Duodenal mucosa (tissue), 2 donors: ENCODE measurements around the gene NFX1.
A peak's percentile ranks its signal among the peaks of the same experiment; 100 is the strongest.
"Not testable (repeated sequence)": the region's sequence is repeated elsewhere in the genome, so short reads cannot be mapped to it uniquely, and the experiment has no call there.

Experiments used
- H3K27ac ChIP-seq: one replicate; pipeline ENCODE4 v1.7.0; 2013; ENCODE audit warnings: low read depth, low read length
- H3K27me3 ChIP-seq, 2 donors: one replicate each; pipeline ENCODE4 v1.7.0; 2013; ENCODE audit warnings: low read length in 2 of 2, control low read depth in 1 of 2; ENCODE audit not compliant: insufficient read depth in 2 of 2, control insufficient read depth in 1 of 2
- H3K36me3 ChIP-seq, 2 donors: one replicate each; pipeline ENCODE4 v1.7.0; 2013; ENCODE audit warnings: low read length in 2 of 2, control low read depth in 1 of 2; ENCODE audit not compliant: insufficient read depth in 2 of 2, control insufficient read depth in 1 of 2
- H3K4me1 ChIP-seq, 2 donors: one replicate each; pipeline ENCODE4 v1.7.0; 2013; ENCODE audit warnings: low read length in 2 of 2, control low read depth in 1 of 2; ENCODE audit not compliant: insufficient read depth in 2 of 2, control insufficient read depth in 1 of 2
- H3K4me3 ChIP-seq, 2 donors: one replicate each; pipeline ENCODE4 v1.7.0; 2013; ENCODE audit warnings: low read length in 2 of 2, low read depth in 1 of 2
- H3K9ac ChIP-seq, 2 donors: one replicate each; pipeline ENCODE4 v1.7.0; 2013; ENCODE audit warnings: low read length in 2 of 2, low read depth in 1 of 2
- H3K9me3 ChIP-seq, 2 donors: one replicate each; pipeline ENCODE4 v1.7.0; 2013; ENCODE audit warnings: low read length in 2 of 2, control low read depth in 1 of 2; ENCODE audit not compliant: control insufficient read depth in 1 of 2

NFX1 gene

DNA sequence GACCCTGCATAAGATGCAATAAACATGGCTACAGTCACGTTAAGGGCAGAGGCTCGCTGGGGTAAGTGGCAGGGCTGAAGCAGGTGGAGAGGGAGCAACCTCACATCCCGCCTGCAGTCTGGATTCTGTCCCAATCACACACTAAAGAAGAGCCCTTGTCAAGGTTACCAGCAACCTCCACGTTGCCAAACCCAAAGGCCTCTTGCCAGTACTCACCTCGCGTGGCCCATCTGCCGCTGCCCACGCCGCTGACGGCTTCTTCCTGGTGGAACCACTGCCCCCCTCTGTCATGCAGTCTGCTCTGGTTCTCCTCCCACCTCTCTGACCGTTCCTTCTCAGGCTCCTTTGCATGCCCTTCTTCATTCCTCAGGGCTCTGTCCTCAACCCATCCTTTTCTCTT lies 103.3 kb downstream of the NFX1 start:
- H3K36me3 ChIP-seq: no peaks in the 10 kb centered on the region
- H3K27me3 ChIP-seq: no peaks in the 10 kb centered on the region
- no peak overlapping the region for H3K27ac ChIP-seq
- H3K9ac ChIP-seq: no peak overlapping the region
- peak overlapping the region; percentile 2 to 46 for H3K4me3 ChIP-seq
- H3K4me1 ChIP-seq: peaks cover 0 to 19% of the 10 kb centered on the region in 2 donors
- no peaks in the 10 kb centered on the region for H3K9me3 ChIP-seq

DNA sequence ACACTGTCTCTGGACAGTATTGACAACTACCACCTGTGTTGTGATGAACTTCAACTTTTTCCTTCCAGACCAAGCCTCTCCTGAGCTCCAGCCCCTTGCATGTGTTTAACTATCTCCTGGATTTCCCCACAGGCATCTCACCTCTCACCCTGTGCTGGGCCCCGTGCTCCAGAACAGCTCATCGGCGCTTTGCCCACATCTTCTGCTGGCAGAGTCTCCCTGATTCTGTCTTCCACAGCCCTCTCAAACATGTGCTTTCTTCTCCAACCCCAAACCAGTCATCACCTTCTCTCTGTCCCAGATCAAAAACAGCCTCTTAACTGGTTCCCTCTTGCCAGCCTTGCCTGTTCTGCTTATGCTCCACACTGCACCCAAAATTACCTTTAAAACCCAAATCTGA lies 103.7 kb downstream of the NFX1 start:
- not testable (repeated sequence) for H3K9me3 ChIP-seq, H3K27ac ChIP-seq, H3K9ac ChIP-seq, H3K36me3 ChIP-seq, H3K27me3 ChIP-seq
- peak overlapping the region; percentile 2 to 46 for H3K4me3 ChIP-seq
- peaks cover 0 to 19% of the 10 kb centered on the region in 2 donors for H3K4me1 ChIP-seq

DNA sequence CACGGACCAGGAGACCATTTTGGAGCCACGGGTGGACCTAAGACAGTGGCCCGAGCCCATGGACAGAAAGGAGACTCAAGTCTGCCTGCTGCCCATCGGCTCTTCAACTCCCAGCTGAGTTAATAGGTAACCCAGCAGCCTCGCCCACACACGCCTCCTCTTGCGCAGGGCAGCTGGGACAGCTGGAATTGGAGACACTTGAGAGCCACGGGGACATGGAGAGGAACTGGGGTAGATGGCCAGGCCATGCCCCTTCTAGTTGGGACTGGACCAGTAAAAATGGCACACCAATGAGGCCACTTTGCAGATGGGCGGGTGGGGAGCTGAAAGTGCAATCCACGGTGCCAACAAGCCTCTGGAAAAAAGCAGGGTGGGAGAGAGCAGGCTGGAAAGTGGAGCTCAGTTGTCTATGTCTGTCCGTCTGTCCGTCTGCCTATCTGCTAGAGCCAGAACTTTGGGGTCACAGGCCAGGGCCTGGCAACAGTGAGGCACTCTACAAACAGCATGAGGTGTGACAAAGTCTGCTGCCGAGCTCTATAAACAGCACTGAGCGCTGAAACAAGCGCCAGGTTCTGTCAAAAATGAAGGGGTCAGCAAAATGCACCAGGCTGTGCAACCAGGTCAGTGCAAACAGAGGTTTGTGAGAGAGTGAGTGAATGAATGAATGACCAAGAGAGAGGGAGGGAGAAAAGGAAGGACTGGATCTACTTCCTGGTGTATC lies 105.0 kb downstream of the NFX1 start:
- H3K9ac ChIP-seq: peak overlapping the region in 1 of 2 donors; percentile 32
- not testable (repeated sequence) for H3K27ac ChIP-seq, H3K27me3 ChIP-seq, H3K36me3 ChIP-seq, H3K9me3 ChIP-seq
- peaks cover 0 to 19% of the 10 kb centered on the region in 2 donors for H3K4me1 ChIP-seq
- H3K4me3 ChIP-seq: peak overlapping the region; percentile 52 to 58

DNA sequence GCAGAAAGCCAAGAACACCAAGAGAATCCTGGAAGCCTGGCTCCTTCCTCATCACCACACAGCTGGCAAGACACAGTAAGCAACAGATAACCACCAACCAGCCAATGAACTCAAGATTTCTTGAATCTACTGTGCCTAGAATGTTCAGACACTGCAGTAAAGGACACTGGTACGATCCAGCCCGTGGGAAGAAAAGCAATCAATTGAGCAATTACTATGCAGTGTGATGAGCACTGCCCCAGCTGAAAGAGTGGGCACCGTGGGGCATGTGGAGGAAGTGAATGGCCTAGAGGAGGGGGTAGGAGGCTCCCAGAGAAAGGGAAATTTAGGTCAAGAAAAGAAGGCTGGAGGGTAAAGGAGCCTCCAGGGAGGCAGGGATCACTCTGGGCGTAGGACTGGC lies 107.5 kb downstream of the NFX1 start:
- not testable (repeated sequence) for H3K27ac ChIP-seq, H3K4me3 ChIP-seq, H3K9me3 ChIP-seq, H3K9ac ChIP-seq, H3K27me3 ChIP-seq, H3K36me3 ChIP-seq
- H3K4me1 ChIP-seq: peaks cover 0 to 16% of the 10 kb centered on the region in 2 donors

DNA sequence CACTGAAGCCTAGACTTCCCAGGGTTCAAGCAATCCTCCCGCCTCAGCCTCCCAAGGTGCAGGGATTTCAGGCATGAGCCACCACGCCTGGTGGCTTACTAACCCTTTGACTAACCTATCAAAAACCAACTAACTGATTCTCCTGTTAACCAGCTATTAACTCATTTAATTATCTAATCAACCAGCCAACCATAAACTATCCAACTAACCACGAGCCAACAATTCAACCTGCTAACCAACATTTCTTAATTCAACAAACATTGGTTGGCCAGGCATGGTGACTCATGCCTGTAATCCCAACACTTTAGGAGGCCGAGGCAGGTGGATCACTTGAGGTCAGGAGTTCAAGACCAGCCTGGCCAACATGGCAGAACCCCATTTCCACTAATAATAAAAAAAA lies 108.7 kb downstream of the NFX1 start:
- not testable (repeated sequence) for H3K4me1 ChIP-seq, H3K27ac ChIP-seq, H3K4me3 ChIP-seq, H3K36me3 ChIP-seq, H3K27me3 ChIP-seq, H3K9me3 ChIP-seq, H3K9ac ChIP-seq

DNA sequence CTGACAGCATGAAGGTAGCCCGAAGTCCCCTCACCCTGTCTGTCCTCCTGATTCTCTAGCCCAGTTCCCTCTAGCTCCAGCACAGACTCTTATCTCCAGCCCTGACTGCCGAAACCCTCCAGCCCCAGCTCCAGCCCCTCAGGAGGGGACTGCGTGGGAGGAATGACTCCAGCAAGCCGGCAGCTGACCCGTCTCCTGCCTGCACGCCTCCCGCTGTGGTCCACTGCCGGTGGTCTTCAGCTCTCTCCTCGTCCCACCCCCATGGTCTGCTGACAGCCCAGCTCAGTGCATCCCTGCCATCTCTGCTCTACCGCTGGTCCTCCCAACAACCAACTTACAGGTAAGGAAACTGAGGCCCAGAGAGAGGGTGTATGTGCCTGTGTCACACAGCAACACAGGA lies 111.5 kb downstream of the NFX1 start:
- not testable (repeated sequence) for H3K4me3 ChIP-seq, H3K36me3 ChIP-seq, H3K4me1 ChIP-seq, H3K27ac ChIP-seq, H3K27me3 ChIP-seq, H3K9ac ChIP-seq, H3K9me3 ChIP-seq

DNA sequence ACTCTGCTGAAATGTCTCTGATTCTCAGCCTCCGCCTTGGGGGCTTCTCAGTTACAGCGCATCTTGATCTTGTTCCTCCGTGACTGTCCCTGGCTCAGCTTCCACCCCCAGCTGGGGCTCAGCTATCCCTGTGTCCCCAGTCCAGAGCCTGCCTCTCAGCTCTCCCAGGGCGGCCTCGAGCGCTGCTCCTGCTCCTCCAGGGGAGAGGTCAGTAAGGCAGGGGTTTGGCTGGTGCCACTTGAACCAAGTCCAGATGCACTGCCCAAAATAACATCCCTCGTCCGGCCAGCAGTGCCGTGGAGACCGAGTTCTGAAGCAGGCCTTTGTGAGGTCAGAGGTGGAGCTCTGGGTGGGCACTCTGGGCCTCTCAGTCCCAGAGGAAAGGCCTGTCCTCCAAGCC lies 112.1 kb downstream of the NFX1 start, which contains the start of gene AQP7:
TSS of gene AQP7 (minus strand) at position 198 of the 400 bp plus-strand sequence. CDS start 1,306 bp downstream, outside the sequence.
- H3K36me3 ChIP-seq, H3K4me3 ChIP-seq, H3K27ac ChIP-seq, H3K4me1 ChIP-seq, H3K9me3 ChIP-seq, H3K27me3 ChIP-seq, H3K9ac ChIP-seq: not testable (repeated sequence)

DNA sequence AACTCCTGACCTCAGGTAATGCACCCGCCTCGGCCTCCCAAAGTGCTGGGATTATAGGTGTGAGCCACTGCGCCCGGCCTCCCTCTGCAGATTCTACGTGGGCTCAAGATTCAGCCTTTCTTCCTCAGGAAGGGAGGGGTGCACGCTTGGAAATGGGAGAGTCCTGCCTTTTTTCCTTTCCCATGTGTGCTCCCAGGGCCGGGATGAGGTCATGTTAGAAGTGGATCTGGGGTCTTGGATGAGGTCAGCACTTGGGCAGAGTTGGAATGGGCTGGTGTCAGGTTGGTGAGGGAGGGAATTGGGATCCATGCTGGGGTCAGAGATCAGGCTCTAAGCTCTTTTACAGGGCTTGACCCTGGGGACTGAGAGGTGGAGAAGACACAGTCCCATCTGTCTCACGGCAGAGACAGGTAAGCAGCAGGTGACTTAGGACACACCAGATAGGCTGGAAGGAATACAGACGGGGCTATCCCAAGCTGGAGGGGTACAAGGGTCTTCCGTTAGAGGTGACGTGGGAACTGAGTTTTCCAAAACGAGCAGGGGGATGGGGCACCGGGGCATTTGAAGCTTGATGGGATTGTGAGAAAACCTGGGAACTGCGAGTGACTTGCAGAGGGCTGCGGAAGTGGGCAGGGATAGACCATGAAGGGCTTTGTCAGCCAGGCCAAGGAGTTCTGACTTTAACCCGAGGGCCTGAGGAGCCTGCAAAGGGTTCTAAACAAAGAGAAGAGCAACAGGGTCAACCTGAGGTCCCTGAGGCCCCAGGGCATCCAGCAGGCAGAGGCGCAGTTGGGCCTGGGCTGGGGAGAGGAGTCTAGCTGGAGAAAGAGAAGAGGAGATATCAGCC lies 113.8 kb downstream of the NFX1 start:
- H3K27me3 ChIP-seq: no peaks in the 10 kb centered on the region
- H3K4me1 ChIP-seq: no peaks in the 10 kb centered on the region
- no peak overlapping the region for H3K4me3 ChIP-seq
- no peaks in the 10 kb centered on the region for H3K36me3 ChIP-seq
- no peaks in the 10 kb centered on the region for H3K9me3 ChIP-seq
- H3K9ac ChIP-seq: no peak overlapping the region
- H3K27ac ChIP-seq: no peak overlapping the region

DNA sequence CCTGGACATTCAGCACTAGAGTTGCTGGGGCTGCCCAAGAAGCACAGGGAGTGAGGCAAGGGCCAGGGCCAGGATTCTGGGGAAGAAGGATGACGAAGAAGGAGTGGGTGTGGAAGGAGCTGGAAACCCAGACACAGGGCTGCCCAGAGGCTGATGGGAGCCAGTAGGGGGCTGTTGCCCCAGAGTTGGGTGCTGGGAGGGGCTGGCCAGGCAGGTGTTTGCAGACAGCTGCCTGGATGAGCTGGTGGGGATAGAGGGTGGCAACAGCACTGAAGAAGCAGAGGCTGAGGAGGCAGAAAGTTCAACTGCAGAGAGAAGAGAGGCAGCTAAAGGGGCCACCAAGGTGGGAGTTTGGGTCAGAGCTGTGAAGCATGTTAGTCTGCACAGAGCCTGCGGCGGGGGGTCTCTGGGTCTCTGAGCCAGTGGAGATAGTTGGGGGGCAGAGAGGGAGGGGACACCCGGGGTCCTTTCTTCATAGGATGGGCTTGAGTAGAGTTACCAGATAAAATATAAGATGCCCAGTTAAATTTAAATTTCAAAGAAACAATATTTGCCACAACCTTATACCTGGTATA lies 114.6 kb downstream of the NFX1 start:
- Histone ChIP-seq H3K27ac (no peak overlapping the region), H3K4me3 (no peak overlapping the region), H3K36me3 (no peaks in the 10 kb centered on the region), H3K27me3 (no peaks in the 10 kb centered on the region), H3K9ac (no peak overlapping the region), H3K9me3 (no peaks in the 10 kb centered on the region), H3K4me1 (no peaks in the 10 kb centered on the region)

DNA sequence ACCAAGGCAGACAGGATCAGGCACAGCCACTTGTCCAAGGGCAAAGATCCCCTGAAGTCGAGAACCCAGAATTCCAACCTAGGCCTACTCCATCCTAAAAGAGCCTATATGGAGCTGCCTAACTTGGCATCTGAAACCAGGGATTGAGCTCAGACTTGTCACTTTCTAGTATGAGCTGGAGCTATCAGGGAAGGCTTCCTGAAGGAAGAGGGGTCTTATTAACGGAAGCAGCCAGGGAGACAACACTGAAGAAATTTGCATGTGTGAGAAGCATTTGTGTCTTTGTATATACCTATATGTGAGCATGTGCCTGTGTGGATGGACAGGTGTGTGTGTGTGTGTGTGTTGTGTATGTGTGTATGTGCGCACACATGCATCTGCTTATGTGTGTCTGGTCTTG lies 116.7 kb downstream of the NFX1 start:
- no peak overlapping the region for H3K27ac ChIP-seq
- no peak overlapping the region for H3K9ac ChIP-seq

More for the DNA sequence above, 116.7 kb downstream of the NFX1 start:
- H3K4me1 ChIP-seq: no peaks in the 10 kb centered on the region
- no peaks in the 10 kb centered on the region for H3K27me3 ChIP-seq
- H3K36me3 ChIP-seq: no peaks in the 10 kb centered on the region
- H3K9me3 ChIP-seq: no peaks in the 10 kb centered on the region
- no peak overlapping the region for H3K4me3 ChIP-seq
